ENCODE results near the gene LRRC27.

- TF ChIP-seq CTCF (IDR thresholded peaks at IDR 0.05 in 8 of 11, conservative IDR thresholded peaks at IDR 0.05 in 3 of 11) = no peak
- no peak for TF ChIP-seq POLR2AphosphoS5 (IDR thresholded peaks at IDR 0.05)
Observed at GRCh38 chr10:132383101-132383500, 51.1 kb downstream of the LRRC27 start.

Data from spleen (tissue), 7 donors.